ENCODE results near the gene FBXO28.

GRCh38 chr1:224131253-224131652, 17.3 kb downstream of the FBXO28 start:
- TF ChIP-seq POLR2AphosphoS5 (IDR thresholded peaks at IDR 0.05) (no peak), EZH2 (IDR thresholded peaks at IDR 0.05; ENCODE audit: borderline replicate concordance, insufficient read depth, low read length, poor library complexity, severe bottlenecking) (no peak), CTCF (IDR thresholded peaks at IDR 0.05; ENCODE audit: poor library complexity, severe bottlenecking) (no peak), EP300 (conservative IDR thresholded peaks at IDR 0.05; ENCODE audit: poor library complexity, severe bottlenecking) (no peak)
